Heart right ventricle (tissue), 16 donors: ENCODE results near the gene OPTC. TPM values are rescaled to one million over a fixed set of nuclear protein-coding genes. Genes with fewer than 3 reads are reported as not detected.

Source experiments
- ATAC-seq, 8 donors: fragments of 200-7000 bp; cut with Tn5 transposase; one replicate each; pipeline ENCODE4 v1.9.1; 2020; ENCODE audit warnings: mild to moderate bottlenecking in 8 of 8, moderate library complexity in 8 of 8, moderate number of reproducible peaks in 1 of 8
- DNase-seq, 2 donors: peaks; one replicate each; pipeline ENCODE4 v3.0.0-alpha.2; 2020
- H3K27ac ChIP-seq, 10 donors: fragments of 200-600 bp; sonication (generic) in 2 of 10; one replicate each; pipeline versions ENCODE4 v1.5.0 to v1.8.0; 2020 to 2022; ENCODE audit warnings: mild to moderate bottlenecking in 3 of 10
- H3K27me3 ChIP-seq, 7 donors: fragments of 200-600 bp; one replicate each; pipeline ENCODE4 v1.8.0; 2021 to 2022; ENCODE audit warnings: mild to moderate bottlenecking in 2 of 7
- H3K36me3 ChIP-seq, 9 donors: fragments of 200-600 bp; sonication (generic) in 1 of 9; one replicate each; pipeline versions ENCODE4 v1.5.0 to v1.8.0; 2020 to 2022; ENCODE audit warnings: mild to moderate bottlenecking in 2 of 9
- H3K4me1 ChIP-seq, 9 donors: fragments of 200-600 bp; sonication (generic) in 1 of 9; one replicate each; pipeline versions ENCODE4 v1.5.0 to v1.8.0; 2020 to 2022; ENCODE audit warnings: mild to moderate bottlenecking in 4 of 9
- H3K4me3 ChIP-seq, 10 donors: fragments of 200-600 bp; sonication (generic) in 2 of 10; one replicate each; pipeline versions ENCODE4 v1.5.0 to v1.8.0; 2020 to 2022; ENCODE audit warnings: mild to moderate bottlenecking in 7 of 10, moderate library complexity in 2 of 10
- H3K9me3 ChIP-seq, 11 donors: fragments of 200-600 bp in 10 of 11; sonication (generic) in 2 of 11; one replicate each; pipeline versions ENCODE4 v1.5.0 to v1.8.0; 2013 to 2022; ENCODE audit warnings: mild to moderate bottlenecking in 2 of 11, control low read depth in 1 of 11, moderate library complexity in 1 of 11
- CTCF ChIP-seq, 9 donors: fragments of 200-600 bp; sonication (generic) in 2 of 9; IDR thresholded peaks; one replicate each; pipeline versions ENCODE4 v1.5.0 to v1.8.0; 2021 to 2022; ENCODE audit warnings: antibody characterized with exemption in 9 of 9, mild to moderate bottlenecking in 5 of 9, moderate library complexity in 1 of 9
- WGBS, 2 donors: extraction: QIAGEN DNeasy Blood & Tissue Kit; methylation state at CpG; one replicate each; pipeline ENCODE4 v1.1.7; 2013; ENCODE audit warnings: inconsistent platforms in 1 of 2; 5-methylcytosine and 5-hydroxymethylcytosine counted together
- intact Hi-C, 10 donors: fragments of 100-400 bp; cut with DNase I; formaldehyde crosslinking; loops; one replicate each; pipeline versions ENCODE4 v1.11.1 to v1.14.2; 2022
- polyA plus RNA-seq, 2 donors: library from polyadenylated mRNA; stranded (reverse); fragments of 200-250 nt; gene quantifications; one replicate each; pipeline ENCODE4 v1.2.3, GENCODE V29; 2013
- total RNA-seq, 10 donors: library from RNA; stranded (reverse); fragmentation: NEBNext Ultra II Directional in 3 of 10; extraction: Animal tissue kit (Norgen Biotek cat#: 25700) in 3 of 10; gene quantifications; one replicate each; pipeline versions ENCODE4 v1.2.1 to v1.2.4, GENCODE V29; 2021 to 2023
- donor health status: Arrhythmogenic right ventricular cardiomyopathy.
- donor health status: ischemic (EF 13 %, LVEDD 7.1; RV severe dilation, severe dysfunction).
- donor health status: healthy with polysubstance abuse.
- donor health status: DM: no; HTN: yes; CAD: no.
- donor health status: DM: no; HTN: no; CAD: no.
- donor health status: ischemic (EF 25% LVEDD 6.9; RV normal size, moderate dysfunction).
- donor health status: ischemic (EF 25% LVEDD 5.7; RV mildly dilated, moderate dysfunction).
- donor health status: healthy.
- donor health status: DM: yes; HTN: yes; CAD: no.
- donor health status: Ischemic cardiomyopathy.
- donor health status: ischemic (EF 35%, LVEDD 5.7; RV mildly dilated, moderate dysfunction).
- donor health status: nonischemic (EF 11% LVEDD 7.7; RV severe dilation, severe dysfunction).
- donor health status: DM: yes; HTN: yes; CAD: no.
- donor health status: PGD.
- donor health status: ischemic (EF 29% LVEDD 5.4; RV normal size, mild dysfunction).
- donor health status: nonischemic (EF 23%, LVEDD 6.1; RV moderate dilation, normal function).

OPTC gene
- total and polyA plus RNA-seq, 12 donors: not detected

- H3K27me3 ChIP-seq: no peaks in the 10 kb centered on the region
- no peak overlapping the region for H3K4me3 ChIP-seq
- no peaks in the 10 kb centered on the region for H3K9me3 ChIP-seq
- ATAC-seq (no peak), DNase-seq (no peak)
- H3K27ac ChIP-seq: peak overlapping the region in 4 of 10 donors; percentile 84 to 91 (median 88)
- intact Hi-C loops: loop anchor here in 8 of 10 donors (2.0 to 10.0 kb wide), 7 partner anchors 46 to 224 kb away; no protein-coding TSS in a partner anchor
- peaks cover 0 to 31% (median 11%) of the 10 kb centered on the region in 9 donors for H3K4me1 ChIP-seq
- WGBS, 2 donors: 76 to 86% methylated on average over 7 of the region's 7 CpGs
- H3K36me3 ChIP-seq: peaks cover 0 to 19% (median 0%) of the 10 kb centered on the region in 9 donors
- TF ChIP-seq CTCF (IDR thresholded peaks at IDR 0.05): no peak
These were observed 5.4 kb upstream of the OPTC start for GRCh38 chr1:203488539-203488938.

GRCh38 chr1:203490607-203491006, 3.3 kb upstream of the OPTC start:
- Histone ChIP-seq H3K27me3 (no peaks in the 10 kb centered on the region), H3K4me1 (peaks cover 0 to 21% (median 11%) of the 10 kb centered on the region in 9 donors), H3K4me3 (no peak overlapping the region), H3K36me3 (peaks cover 0 to 2% (median 0%) of the 10 kb centered on the region in 9 donors), H3K27ac (no peak overlapping the region), H3K9me3 (no peaks in the 10 kb centered on the region)
- no peak for TF ChIP-seq CTCF (IDR thresholded peaks at IDR 0.05)
- WGBS, 2 donors: 96 to 97% methylated on average over 9 of the region's 9 CpGs
- DNase-seq: no peak
- intact Hi-C loops: no loop called here
- ATAC-seq: no peak

- WGBS, 2 donors: 57 to 60% methylated on average over 9 of the region's 9 CpGs
- Histone ChIP-seq H3K4me3 (no peak overlapping the region), H3K4me1 (peaks cover 0 to 18% (median 10%) of the 10 kb centered on the region in 9 donors), H3K27me3 (no peaks in the 10 kb centered on the region), H3K27ac (no peak overlapping the region), H3K36me3 (no peaks in the 10 kb centered on the region), H3K9me3 (no peaks in the 10 kb centered on the region)
- ATAC-seq: no peak
- TF ChIP-seq CTCF (IDR thresholded peaks at IDR 0.05): no peak
- no peak for DNase-seq
- intact Hi-C loops: loop anchor here in 1 of 10 donors (1.0 kb wide), 1 partner anchor 29 kb away; no protein-coding TSS in a partner anchor
These were observed 2.3 kb upstream of the OPTC start for GRCh38 chr1:203491664-203492063.

- 44 to 48% methylated on average over 8 of the region's 8 CpGs for WGBS, 2 donors
- no peak overlapping the region for H3K4me3 ChIP-seq
- no peak for TF ChIP-seq CTCF (IDR thresholded peaks at IDR 0.05)
- no peaks in the 10 kb centered on the region for H3K36me3 ChIP-seq
- ATAC-seq (no peak), DNase-seq (no peak)
- H3K9me3 ChIP-seq: no peaks in the 10 kb centered on the region
- H3K27me3 ChIP-seq: no peaks in the 10 kb centered on the region
- peaks cover 0 to 12% (median 4%) of the 10 kb centered on the region in 9 donors for H3K4me1 ChIP-seq
- no peak overlapping the region for H3K27ac ChIP-seq
- intact Hi-C loops: loop anchor here in 1 of 10 donors (1.0 kb wide), 1 partner anchor 30 kb away; no protein-coding TSS in a partner anchor
These were observed 1.7 kb upstream of the OPTC start for GRCh38 chr1:203492082-203492747.
